ENCODE measurements around the gene SLC16A1.

Gene SLC16A1

GRCh38 chr1:112927462-112927990 is 28.5 kb downstream of the SLC16A1 start:
- Histone ChIP-seq H3K4me1 (ENCODE audit: insufficient read depth, poor library complexity, severe bottlenecking) (peaks cover 15% of the 10 kb centered on the region), H3K27ac (ENCODE audit: poor library complexity, severe bottlenecking) (no peak overlapping the region), H3K9me3 (ENCODE audit: severe bottlenecking) (peaks cover 2% of the 10 kb centered on the region), H3K36me3 (ENCODE audit: low read depth) (peaks cover 70% of the 10 kb centered on the region), H3K27me3 (ENCODE audit: insufficient read depth, poor library complexity, severe bottlenecking) (no peaks in the 10 kb centered on the region), H3K4me3 (ENCODE audit: severe bottlenecking) (no peak overlapping the region)
- no peak for TF ChIP-seq CTCF (IDR thresholded peaks at IDR 0.05; ENCODE audit: poor library complexity, severe bottlenecking)
- ATAC-seq (ENCODE audit: low read depth) (no peak), DNase-seq (ENCODE audit: low spot score) (no peak)

- H3K9me3 ChIP-seq (ENCODE audit: severe bottlenecking) = peaks cover 2% of the 10 kb centered on the region
- ATAC-seq (ENCODE audit: low read depth) (no peak), DNase-seq (ENCODE audit: low spot score) (no peak)
- no peaks in the 10 kb centered on the region for H3K27me3 ChIP-seq (ENCODE audit: insufficient read depth, poor library complexity, severe bottlenecking)
- TF ChIP-seq CTCF (IDR thresholded peaks at IDR 0.05; ENCODE audit: poor library complexity, severe bottlenecking) = no peak
- no peak overlapping the region for H3K27ac ChIP-seq (ENCODE audit: poor library complexity, severe bottlenecking)
- peaks cover 15% of the 10 kb centered on the region for H3K4me1 ChIP-seq (ENCODE audit: insufficient read depth, poor library complexity, severe bottlenecking)
- H3K4me3 ChIP-seq (ENCODE audit: severe bottlenecking) = no peak overlapping the region
- H3K36me3 ChIP-seq (ENCODE audit: low read depth) = peaks cover 76% of the 10 kb centered on the region
Measured at GRCh38 chr1:112926858-112927257, 29.1 kb downstream of the SLC16A1 start.

GRCh38 chr1:112925015-112925414 is 31.0 kb downstream of the SLC16A1 start:
- DNase-seq (ENCODE audit: low spot score) (no peak), ATAC-seq (ENCODE audit: low read depth) (no peak)
- TF ChIP-seq CTCF (IDR thresholded peaks at IDR 0.05; ENCODE audit: poor library complexity, severe bottlenecking) = no peak
- Histone ChIP-seq H3K27me3 (ENCODE audit: insufficient read depth, poor library complexity, severe bottlenecking) (no peaks in the 10 kb centered on the region), H3K4me1 (ENCODE audit: insufficient read depth, poor library complexity, severe bottlenecking) (peaks cover 2% of the 10 kb centered on the region), H3K36me3 (ENCODE audit: low read depth) (peaks cover 95% of the 10 kb centered on the region), H3K4me3 (ENCODE audit: severe bottlenecking) (no peak overlapping the region), H3K9me3 (ENCODE audit: severe bottlenecking) (peaks cover 2% of the 10 kb centered on the region), H3K27ac (ENCODE audit: poor library complexity, severe bottlenecking) (no peak overlapping the region)

GRCh38 chr1:112923959-112924349 is 32.0 kb downstream of the SLC16A1 start:
- no peak for TF ChIP-seq CTCF (IDR thresholded peaks at IDR 0.05; ENCODE audit: poor library complexity, severe bottlenecking)
- peaks cover 2% of the 10 kb centered on the region for H3K9me3 ChIP-seq (ENCODE audit: severe bottlenecking)
- H3K36me3 ChIP-seq (ENCODE audit: low read depth) = peaks cover 97% of the 10 kb centered on the region
- no peak overlapping the region for H3K4me3 ChIP-seq (ENCODE audit: severe bottlenecking)
- ATAC-seq (ENCODE audit: low read depth) (no peak), DNase-seq (ENCODE audit: low spot score) (no peak)
- no peak overlapping the region for H3K27ac ChIP-seq (ENCODE audit: poor library complexity, severe bottlenecking)
- H3K4me1 ChIP-seq (ENCODE audit: insufficient read depth, poor library complexity, severe bottlenecking) = no peaks in the 10 kb centered on the region
- H3K27me3 ChIP-seq (ENCODE audit: insufficient read depth, poor library complexity, severe bottlenecking) = no peaks in the 10 kb centered on the region

- TF ChIP-seq CTCF (IDR thresholded peaks at IDR 0.05; ENCODE audit: poor library complexity, severe bottlenecking) = no peak
- peaks cover 2% of the 10 kb centered on the region for H3K9me3 ChIP-seq (ENCODE audit: severe bottlenecking)
- no peak overlapping the region for H3K27ac ChIP-seq (ENCODE audit: poor library complexity, severe bottlenecking)
- ATAC-seq (ENCODE audit: low read depth) (no peak), DNase-seq (ENCODE audit: low spot score) (no peak)
- H3K36me3 ChIP-seq (ENCODE audit: low read depth) = peaks cover 95% of the 10 kb centered on the region
- no peak overlapping the region for H3K4me3 ChIP-seq (ENCODE audit: severe bottlenecking)
- H3K4me1 ChIP-seq (ENCODE audit: insufficient read depth, poor library complexity, severe bottlenecking) = no peaks in the 10 kb centered on the region
- H3K27me3 ChIP-seq (ENCODE audit: insufficient read depth, poor library complexity, severe bottlenecking) = no peaks in the 10 kb centered on the region
Measured at GRCh38 chr1:112923234-112923958, 32.6 kb downstream of the SLC16A1 start.
